GM12865 (cell line): Measurements from ENCODE around the gene BMP8A.

Source experiments
- DNase-seq: peaks from one replicate; pipeline ENCODE4 v3.0.0; 2010; ENCODE audit warnings: low read depth
- H3K4me3 ChIP-seq: 2 replicates; pipeline ENCODE4 v1.5.1; 2011; ENCODE audit warnings: mild to moderate bottlenecking, low read depth, low read length, control low read depth
- CTCF ChIP-seq: IDR thresholded peaks from 2 replicates; pipeline ENCODE4 v1.5.1; 2011; ENCODE audit warnings: low read length, control low read depth, low read depth, inconsistent platforms; ENCODE audit not compliant: insufficient read depth; ENCODE audit errors: missing control alignments

BMP8A gene

GRCh38 chr1:39483276-39483675 is 8.2 kb upstream of the BMP8A start:
- H3K4me3 ChIP-seq = no peak overlapping the region
- no peak for TF ChIP-seq CTCF
- no peak for DNase-seq

DNA sequence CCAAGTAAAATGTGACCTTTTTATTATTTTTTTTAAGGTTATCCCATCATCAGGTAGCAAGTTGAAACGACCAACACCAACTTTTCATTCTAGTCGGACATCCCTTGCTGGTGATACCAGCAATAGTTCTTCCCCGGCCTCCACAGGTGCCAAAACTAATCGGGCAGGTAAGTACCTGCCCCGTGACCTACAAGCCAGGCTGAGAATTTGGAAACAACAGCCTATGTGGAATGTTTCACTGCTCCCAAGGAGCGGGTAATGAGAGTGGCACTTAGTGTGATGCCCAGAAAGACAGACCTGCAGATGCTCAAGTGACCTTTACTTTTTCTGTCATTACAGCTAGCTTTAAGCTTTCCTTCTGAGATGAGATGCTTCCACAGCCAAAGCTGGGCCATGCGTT is 6.9 kb upstream of the BMP8A start:
- no peak for DNase-seq
- no peak for TF ChIP-seq CTCF
- H3K4me3 ChIP-seq = no peak overlapping the region

DNA sequence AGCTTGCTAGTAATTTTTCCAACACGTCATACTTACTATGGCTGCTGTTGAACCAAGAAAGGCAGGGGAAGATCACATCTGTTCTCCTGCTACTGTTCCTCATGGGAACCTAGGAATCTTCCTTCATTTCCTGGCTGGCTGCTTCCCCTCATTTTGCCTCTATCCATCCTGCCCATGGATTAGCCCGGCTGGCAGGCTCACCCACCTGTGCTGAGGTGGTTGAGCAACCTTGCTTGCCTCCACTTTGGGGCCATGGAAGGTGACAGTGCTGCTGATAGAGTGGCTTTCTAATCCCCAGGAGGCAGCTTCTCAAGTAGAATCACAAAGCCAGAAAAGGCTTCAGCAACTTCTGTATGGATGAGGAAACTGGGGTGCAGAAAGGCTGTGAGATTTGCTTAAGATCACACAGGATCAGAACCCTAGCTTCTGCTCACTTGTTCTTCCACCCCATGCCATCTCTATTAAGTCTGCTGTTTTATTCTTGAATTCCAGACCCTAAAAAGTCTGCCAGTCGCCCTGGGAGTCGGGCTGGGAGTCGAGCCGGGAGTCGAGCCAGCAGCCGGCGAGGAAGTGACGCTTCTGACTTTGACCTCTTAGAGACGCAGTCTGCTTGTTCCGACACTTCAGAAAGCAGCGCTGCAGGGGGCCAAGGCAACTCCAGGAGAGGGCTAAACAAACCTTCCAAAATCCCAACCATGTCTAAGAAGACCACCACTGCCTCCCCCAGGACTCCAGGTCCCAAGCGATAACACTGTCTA is 6.2 kb upstream of the BMP8A start:
- no peak for DNase-seq
- TF ChIP-seq CTCF = no peak
- H3K4me3 ChIP-seq = no peak overlapping the region

DNA sequence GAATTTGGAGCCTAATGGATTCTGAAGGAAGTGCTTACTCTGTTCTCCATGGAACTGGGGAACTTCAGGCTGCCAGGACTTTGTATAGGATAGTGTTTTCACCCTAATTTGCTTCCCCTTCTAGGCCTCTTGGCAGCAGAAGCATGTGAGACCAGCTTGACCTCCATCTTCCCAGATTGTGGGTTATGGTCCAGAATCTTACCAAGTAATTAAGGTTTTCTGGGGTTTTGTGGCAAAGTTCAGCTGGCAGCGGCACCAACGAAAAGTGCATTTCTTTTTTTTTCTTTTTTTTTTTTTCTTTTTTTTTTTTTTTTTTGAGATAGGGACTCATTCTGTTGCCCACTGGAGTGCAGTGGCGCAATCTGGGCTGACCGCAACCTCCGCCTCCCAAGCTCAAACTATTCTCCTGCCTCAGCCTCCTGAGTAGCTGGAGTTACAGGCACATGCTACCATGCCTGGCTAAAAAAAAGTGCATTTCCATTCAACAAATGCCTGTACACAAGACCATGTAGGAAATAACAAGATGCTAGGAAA is 3.4 kb upstream of the BMP8A start:
- no peak for DNase-seq
- H3K4me3 ChIP-seq = no peak overlapping the region
- no peak for TF ChIP-seq CTCF

GRCh38 chr1:39488793-39489566 is 2.5 kb upstream of the BMP8A start:
- TF ChIP-seq CTCF = no peak
- no peak for DNase-seq
- no peak overlapping the region for H3K4me3 ChIP-seq

DNA sequence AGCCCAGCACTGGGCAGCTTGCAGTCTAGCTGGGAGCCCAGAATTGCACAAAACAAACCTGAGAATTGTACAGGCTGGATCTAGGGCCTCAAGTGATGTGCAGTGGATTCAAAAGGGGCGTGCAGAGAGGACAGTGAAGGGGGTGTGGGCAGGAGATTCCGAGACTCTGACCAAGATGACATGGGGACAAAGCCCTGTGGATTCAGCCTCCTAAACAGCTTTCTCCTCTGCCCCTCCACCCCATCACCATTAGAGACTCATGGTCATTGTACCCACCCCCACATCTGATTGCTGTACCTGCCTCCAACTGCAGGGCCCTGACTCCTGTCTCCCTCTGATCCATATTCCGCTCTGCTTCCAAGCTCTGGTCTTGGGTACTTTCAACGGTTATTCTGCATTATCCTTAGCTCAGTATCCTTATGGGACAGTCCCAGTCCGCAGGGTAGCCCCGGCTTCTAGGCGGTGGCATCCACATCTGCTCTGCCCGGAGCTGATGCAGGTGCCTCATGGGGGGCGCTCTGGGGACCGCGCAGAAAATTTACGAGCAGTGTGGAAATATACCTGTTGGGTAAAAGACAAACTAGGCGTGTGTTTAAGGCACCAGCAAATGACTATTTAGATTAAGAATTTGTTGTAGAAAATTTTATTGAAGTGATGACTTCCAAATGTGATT is 1.7 kb upstream of the BMP8A start:
- no peak for TF ChIP-seq CTCF
- DNase-seq = no peak
- H3K4me3 ChIP-seq = no peak overlapping the region
